ENCODE data around the gene MALRD1. TPM values are rescaled to one million over a fixed set of nuclear protein-coding genes. Genes with fewer than 3 reads are reported as not detected.

The MALRD1 gene
- total RNA-seq, 1 experiment from 2014 or later: 0.69 TPM

DNA sequence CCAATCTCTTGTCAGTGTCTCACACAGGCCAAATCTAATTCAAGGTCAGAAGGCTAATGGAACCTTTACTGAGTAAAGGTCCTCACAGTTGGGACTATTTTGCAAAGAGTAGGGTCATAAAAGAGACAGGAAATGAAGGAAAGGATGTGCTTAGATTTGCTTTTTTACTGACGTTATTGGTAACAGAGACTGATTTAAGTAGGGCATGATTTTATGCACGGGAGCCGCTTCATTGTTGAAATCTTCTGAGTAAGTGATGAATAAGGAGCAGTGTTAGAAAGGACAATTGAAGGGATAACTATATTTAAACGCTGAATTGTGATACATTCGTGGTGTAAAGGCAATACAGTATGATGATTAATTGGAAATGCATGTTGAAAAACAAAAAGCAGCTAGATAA lies 261.5 kb downstream of the MALRD1 start:
- Histone ChIP-seq H3K4me3 (ENCODE audit: insufficient read depth, low read depth, low read length) (no peak overlapping the region), H3K27me3 (ENCODE audit: control insufficient read depth, insufficient read depth, low read length) (no peaks in the 10 kb centered on the region), H3K36me3 (replicated peaks; ENCODE audit: control insufficient read depth, insufficient read depth, low read length) (no peaks in the 10 kb centered on the region)
- DNase-seq: no peak

DNA sequence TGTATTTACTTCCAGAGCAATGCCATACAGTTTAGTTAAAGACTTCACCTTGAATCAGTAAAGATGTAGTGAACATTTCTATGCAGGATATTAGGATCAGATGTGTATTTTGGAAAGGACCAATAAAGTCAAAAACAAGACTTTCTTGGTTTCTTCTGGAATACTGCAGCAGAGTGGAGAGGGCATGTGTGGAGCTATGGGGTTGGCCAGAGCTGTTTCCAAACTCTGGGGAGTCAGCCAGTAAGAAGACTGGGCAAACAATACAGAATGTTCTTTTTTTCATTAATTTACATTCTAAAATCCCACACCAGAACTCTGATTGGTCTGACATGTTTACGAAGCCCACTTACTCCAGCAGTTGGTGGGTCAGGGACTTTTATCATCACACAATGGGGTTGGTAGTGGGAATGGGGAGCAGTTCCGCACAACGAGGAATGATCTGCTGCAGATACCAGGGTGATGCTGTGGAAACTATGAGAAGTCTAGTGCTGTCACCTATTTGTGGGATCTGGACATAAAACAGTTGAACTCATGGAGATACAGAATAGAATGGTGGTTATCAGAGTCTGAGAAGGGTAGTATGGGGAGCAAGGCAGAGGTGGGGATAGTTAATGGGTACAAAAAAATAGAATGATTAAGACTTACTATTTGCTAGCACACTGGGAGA lies 267.7 kb downstream of the MALRD1 start:
- Histone ChIP-seq H3K36me3 (replicated peaks; ENCODE audit: control insufficient read depth, insufficient read depth, low read length) (no peaks in the 10 kb centered on the region), H3K27me3 (ENCODE audit: control insufficient read depth, insufficient read depth, low read length) (no peaks in the 10 kb centered on the region), H3K4me3 (ENCODE audit: insufficient read depth, low read depth, low read length) (no peak overlapping the region)
- DNase-seq: no peak

DNA sequence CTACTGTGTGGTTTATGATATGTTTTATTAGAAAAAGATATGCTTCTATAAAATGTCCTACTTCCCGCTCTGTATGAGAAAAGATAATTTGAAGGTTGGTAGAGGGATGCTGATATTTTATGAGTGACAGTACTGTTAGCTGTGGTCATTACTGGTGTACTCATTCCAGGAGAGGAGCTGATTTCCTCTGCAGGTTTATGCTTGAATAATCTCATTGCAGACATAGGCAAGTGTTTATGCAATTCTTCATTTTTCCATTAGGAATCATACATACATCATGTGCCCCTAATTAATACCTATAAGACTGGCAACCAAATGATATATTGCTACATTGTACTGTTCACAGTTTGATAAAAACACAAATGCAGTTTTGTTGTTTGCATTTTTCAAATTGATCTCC lies 269.4 kb downstream of the MALRD1 start:
- Histone ChIP-seq H3K27me3 (ENCODE audit: control insufficient read depth, insufficient read depth, low read length) (no peaks in the 10 kb centered on the region), H3K36me3 (replicated peaks; ENCODE audit: control insufficient read depth, insufficient read depth, low read length) (no peaks in the 10 kb centered on the region), H3K4me3 (ENCODE audit: insufficient read depth, low read depth, low read length) (no peak overlapping the region)
- no peak for DNase-seq

DNA sequence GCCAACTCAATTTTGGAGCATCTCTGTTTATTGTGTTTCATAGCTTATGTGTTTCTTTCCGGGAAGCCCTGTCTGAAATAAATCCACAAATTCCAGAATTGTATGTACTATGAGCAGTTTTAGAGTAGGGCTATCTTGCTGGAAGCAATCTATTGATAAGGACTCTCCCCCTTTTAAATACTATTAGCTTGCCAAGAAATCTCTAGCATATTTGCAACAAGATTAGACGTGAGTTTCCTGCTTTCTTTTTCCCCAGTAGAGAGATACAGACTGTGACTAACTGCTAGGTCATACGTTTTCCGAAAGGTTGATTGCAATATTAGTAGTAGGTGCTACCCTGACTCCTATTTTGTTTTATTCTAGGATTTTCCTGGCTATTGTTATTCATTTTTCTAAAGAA lies 277.0 kb downstream of the MALRD1 start:
- DNase-seq: no peak
- no peaks in the 10 kb centered on the region for H3K36me3 ChIP-seq (replicated peaks; ENCODE audit: control insufficient read depth, insufficient read depth, low read length)
- H3K27me3 ChIP-seq (ENCODE audit: control insufficient read depth, insufficient read depth, low read length): no peaks in the 10 kb centered on the region
- no peak overlapping the region for H3K4me3 ChIP-seq (ENCODE audit: insufficient read depth, low read depth, low read length)

DNA sequence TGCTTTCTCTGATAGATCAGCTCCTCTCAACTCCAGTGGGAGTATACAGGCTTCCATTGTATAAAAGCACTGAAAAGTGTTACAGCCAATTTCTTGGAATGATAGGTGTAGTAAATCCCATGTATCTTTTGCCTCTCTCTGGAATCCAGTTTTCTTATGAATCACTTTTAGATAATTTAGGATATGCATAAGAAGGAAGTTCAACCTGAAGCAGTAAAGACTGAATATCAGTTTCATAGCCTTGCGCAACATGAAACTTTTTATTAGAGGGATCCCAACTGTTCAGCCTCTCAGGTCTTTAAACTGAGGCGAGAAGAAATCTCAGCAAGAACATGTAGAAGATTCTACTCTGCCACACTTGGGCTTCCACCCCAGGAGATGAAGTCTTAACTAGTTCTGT lies 280.0 kb downstream of the MALRD1 start:
- Histone ChIP-seq H3K36me3 (replicated peaks; ENCODE audit: control insufficient read depth, insufficient read depth, low read length) (no peaks in the 10 kb centered on the region), H3K4me3 (ENCODE audit: insufficient read depth, low read depth, low read length) (no peak overlapping the region), H3K27me3 (ENCODE audit: control insufficient read depth, insufficient read depth, low read length) (no peaks in the 10 kb centered on the region)
- DNase-seq: no peak

DNA sequence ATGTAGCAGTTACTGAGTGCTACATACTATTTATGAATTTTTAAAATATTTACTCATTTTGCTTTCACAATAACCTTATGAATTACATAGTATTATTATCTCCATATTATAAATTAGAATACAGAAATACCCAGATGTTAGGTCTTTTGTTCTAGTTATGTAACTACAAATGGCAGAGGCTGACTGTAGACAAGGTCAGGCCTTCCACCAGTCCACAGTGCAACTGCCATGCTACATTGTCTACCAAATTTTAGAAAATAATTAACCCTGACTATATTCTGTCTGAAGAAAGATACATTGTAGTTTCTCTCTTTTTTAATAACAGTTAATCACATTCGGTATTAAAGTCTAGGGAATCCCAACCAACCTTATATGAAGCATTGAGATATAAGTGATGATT lies 280.9 kb downstream of the MALRD1 start:
- no peak for DNase-seq
- no peaks in the 10 kb centered on the region for H3K36me3 ChIP-seq (replicated peaks; ENCODE audit: control insufficient read depth, insufficient read depth, low read length)
- no peaks in the 10 kb centered on the region for H3K27me3 ChIP-seq (ENCODE audit: control insufficient read depth, insufficient read depth, low read length)
- no peak overlapping the region for H3K4me3 ChIP-seq (ENCODE audit: insufficient read depth, low read depth, low read length)

DNA sequence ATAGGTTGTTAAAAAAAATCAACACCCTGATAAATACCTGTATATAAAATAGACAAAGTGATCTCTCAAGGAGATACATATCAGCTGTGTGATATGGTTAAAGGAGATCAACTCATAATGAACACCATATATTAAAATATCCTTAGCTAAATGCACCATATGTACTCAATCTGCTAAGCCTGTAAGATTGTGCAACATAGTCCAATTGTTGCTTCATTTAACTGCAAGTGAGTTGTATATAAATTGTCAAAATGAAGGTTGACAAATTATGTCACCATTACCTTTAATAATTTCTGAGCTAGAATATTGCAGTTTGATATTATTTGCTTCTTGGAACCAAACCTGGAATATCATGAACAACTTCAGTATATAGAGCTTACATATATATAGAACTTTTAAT lies 283.7 kb downstream of the MALRD1 start:
- H3K36me3 ChIP-seq (replicated peaks; ENCODE audit: control insufficient read depth, insufficient read depth, low read length): no peaks in the 10 kb centered on the region
- no peak for DNase-seq
- no peak overlapping the region for H3K4me3 ChIP-seq (ENCODE audit: insufficient read depth, low read depth, low read length)
- H3K27me3 ChIP-seq (ENCODE audit: control insufficient read depth, insufficient read depth, low read length): no peaks in the 10 kb centered on the region

DNA sequence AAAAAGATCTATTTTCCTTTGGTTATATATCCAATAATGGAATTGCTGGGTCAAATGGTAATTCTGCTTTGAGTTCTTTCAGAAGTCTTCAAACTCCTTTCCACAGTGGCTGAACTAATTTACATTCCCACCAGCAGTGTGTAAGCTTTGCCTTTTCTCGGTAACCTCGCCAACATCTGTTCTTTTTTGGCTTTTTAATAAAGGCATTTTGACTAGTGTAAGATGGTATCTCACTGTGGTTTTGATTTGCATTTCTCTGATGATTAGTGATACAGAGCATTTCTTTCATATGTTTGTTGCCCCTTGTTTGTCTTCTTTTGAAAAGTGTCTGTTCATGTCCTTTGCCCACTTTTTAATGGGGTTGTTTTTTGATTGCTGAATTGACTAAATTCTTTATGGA lies 285.0 kb downstream of the MALRD1 start:
- DNase-seq: no peak
- no peaks in the 10 kb centered on the region for H3K27me3 ChIP-seq (ENCODE audit: control insufficient read depth, insufficient read depth, low read length)

DNA sequence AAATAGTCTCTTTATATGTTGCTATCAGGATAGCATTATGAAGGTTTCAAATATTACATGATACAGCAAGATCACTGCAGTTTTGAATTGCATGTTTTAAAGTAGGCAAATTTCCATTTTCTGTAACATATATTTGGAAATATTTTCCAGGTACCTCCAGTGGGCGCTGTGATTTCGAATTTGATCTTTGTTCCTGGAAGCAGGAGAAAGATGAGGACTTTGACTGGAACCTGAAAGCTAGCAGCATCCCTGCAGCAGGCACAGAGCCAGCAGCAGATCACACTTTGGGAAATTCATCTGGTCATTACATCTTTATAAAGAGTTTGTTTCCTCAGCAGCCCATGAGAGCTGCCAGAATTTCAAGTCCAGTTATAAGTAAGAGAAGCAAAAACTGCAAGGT lies 299.0 kb downstream of the MALRD1 start:
- DNase-seq: no peak
- Histone ChIP-seq H3K27me3 (ENCODE audit: control insufficient read depth, insufficient read depth, low read length) (no peaks in the 10 kb centered on the region), H3K36me3 (replicated peaks; ENCODE audit: control insufficient read depth, insufficient read depth, low read length) (no peaks in the 10 kb centered on the region), H3K4me3 (ENCODE audit: insufficient read depth, low read depth, low read length) (no peak overlapping the region)

More for the DNA sequence above, 285.0 kb downstream of the MALRD1 start:
- Histone ChIP-seq H3K4me3 (ENCODE audit: insufficient read depth, low read depth, low read length) (no peak overlapping the region), H3K36me3 (replicated peaks; ENCODE audit: control insufficient read depth, insufficient read depth, low read length) (no peaks in the 10 kb centered on the region)

DNA sequence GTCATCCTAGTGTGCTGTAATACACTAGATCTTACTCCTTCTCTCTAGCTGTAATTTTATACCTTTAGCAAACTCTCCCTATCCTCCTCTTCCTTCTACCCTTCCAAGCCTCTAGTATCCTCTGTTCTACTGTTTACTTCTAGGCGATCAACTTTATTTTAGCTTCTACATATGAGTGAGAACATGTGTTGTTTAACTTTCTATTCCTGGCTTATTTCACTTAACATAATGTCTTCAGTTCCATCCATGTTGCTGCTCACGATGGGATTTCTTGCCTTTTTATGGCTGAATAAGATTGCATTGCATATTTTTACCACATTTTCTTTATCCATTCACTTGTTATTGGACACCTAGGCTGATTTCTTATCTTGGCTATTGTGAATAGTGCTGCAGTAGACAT lies 318.6 kb downstream of the MALRD1 start:
- no peaks in the 10 kb centered on the region for H3K36me3 ChIP-seq (replicated peaks; ENCODE audit: control insufficient read depth, insufficient read depth, low read length)
- H3K27me3 ChIP-seq (ENCODE audit: control insufficient read depth, insufficient read depth, low read length): no peaks in the 10 kb centered on the region
- no peak for DNase-seq
- H3K4me3 ChIP-seq (ENCODE audit: insufficient read depth, low read depth, low read length): no peak overlapping the region

DNA sequence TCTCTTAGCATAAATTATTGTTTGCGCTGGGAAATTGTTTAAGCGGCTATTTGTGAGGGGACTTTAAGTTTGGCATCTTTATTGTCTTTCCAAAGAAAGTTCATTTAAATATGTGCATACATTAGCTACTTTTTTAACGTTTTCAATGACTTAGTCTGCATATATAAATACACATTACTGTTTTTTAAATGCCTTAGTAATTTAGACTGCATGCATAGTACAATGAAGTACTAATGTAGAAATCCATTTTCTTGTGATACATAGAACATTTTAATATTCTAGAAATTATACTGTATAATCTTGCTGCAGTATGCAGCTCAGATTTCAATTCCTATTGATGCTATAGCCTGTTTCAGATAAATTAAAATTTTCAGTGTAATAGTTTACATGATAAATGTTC lies 325.4 kb downstream of the MALRD1 start:
- H3K36me3 ChIP-seq (replicated peaks; ENCODE audit: control insufficient read depth, insufficient read depth, low read length): no peaks in the 10 kb centered on the region
- H3K27me3 ChIP-seq (ENCODE audit: control insufficient read depth, insufficient read depth, low read length): no peaks in the 10 kb centered on the region
- H3K4me3 ChIP-seq (ENCODE audit: insufficient read depth, low read depth, low read length): no peak overlapping the region
- no peak for DNase-seq

DNA sequence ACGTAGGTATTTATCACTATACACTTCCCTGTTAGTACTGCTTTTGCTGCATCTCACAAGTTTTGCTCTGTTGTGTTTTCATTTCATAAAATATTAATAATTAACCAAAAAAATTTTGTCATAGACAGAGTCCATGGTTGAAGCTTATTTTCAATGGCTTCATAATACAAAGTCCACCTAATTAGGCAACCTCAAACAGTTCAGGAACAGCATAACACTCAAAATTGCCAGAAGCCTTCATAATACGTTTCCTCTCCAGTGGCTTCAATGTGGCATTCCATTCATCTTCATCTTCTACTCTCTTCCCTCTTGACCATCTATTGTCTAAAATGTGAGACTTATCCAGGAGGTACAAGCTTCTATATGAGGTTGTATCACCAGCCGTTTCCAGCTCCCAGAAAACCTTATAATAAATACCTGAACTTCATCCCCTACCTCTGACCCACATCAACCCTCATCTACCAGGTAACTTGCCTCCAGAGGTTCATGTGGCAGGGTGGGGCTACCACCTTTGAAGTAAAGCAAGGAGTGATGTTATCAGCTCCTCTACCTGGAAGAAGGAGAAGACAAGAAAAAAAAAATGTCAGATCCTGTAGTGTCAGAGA lies 337.3 kb downstream of the MALRD1 start:
- no peaks in the 10 kb centered on the region for H3K36me3 ChIP-seq (replicated peaks; ENCODE audit: control insufficient read depth, insufficient read depth, low read length)
- no peak for DNase-seq
- no peak overlapping the region for H3K4me3 ChIP-seq (ENCODE audit: insufficient read depth, low read depth, low read length)
- H3K27me3 ChIP-seq (ENCODE audit: control insufficient read depth, insufficient read depth, low read length): no peaks in the 10 kb centered on the region

DNA sequence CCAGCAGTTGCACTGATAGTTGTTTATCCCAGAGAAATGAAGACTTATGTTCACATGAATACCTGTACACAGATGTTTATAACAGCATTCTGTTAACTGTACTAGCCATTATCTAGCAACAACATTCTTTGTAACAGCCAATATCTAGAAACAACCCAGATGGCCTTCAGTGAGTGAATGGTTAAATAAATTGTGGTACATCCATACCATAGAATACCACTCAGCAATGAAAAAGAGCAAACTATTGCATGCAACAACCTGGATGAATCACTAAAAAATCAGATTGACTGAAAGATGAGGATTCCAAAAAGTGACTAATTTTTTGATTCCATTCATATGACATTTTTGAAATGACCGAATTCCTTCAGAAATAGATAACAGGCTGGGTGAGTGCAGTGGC lies 360.3 kb downstream of the MALRD1 start:
- no peaks in the 10 kb centered on the region for H3K36me3 ChIP-seq (replicated peaks; ENCODE audit: control insufficient read depth, insufficient read depth, low read length)
- no peaks in the 10 kb centered on the region for H3K27me3 ChIP-seq (ENCODE audit: control insufficient read depth, insufficient read depth, low read length)
- no peak overlapping the region for H3K4me3 ChIP-seq (ENCODE audit: insufficient read depth, low read depth, low read length)
- no peak for DNase-seq

DNA sequence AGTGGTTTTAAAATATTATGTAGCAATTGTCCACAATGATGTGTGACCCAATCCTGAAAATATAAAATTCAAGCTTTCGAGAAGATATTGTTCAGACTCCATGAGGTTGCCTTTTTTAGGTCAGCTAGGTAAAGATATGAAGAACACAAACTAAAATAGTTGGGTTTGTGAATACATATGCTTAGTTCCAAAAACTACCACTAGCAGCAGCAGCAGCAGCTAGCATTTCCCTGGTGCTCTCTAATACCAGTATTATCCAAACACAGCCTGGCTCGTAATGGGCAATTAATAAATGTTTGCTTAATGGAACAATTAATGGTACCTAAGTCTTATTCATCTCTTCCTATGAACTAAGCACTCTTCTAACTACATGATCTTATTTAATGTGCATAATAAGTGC lies 362.5 kb downstream of the MALRD1 start:
- no peak for DNase-seq
- H3K36me3 ChIP-seq (replicated peaks; ENCODE audit: control insufficient read depth, insufficient read depth, low read length): no peaks in the 10 kb centered on the region
- H3K4me3 ChIP-seq (ENCODE audit: insufficient read depth, low read depth, low read length): no peak overlapping the region
- H3K27me3 ChIP-seq (ENCODE audit: control insufficient read depth, insufficient read depth, low read length): no peaks in the 10 kb centered on the region

DNA sequence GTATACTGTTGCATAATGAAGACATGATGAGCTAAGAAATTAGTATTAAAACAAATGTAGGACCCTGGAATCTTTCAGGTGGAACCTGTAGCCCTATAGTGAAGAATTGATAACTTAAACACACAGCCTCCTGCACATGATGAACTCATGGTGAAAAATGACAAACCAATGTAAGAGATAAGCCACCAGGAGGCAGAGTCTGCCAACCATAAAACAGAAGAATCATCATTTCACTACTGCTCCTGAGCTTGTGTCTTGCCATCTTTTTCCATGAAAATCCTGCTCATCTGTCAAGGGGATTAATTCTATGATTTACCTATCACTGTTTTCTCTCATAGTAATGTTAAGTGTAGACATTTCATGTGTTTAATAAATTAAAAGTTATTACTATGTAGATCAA lies 363.9 kb downstream of the MALRD1 start:
- Histone ChIP-seq H3K4me3 (ENCODE audit: insufficient read depth, low read depth, low read length) (no peak overlapping the region), H3K36me3 (replicated peaks; ENCODE audit: control insufficient read depth, insufficient read depth, low read length) (no peaks in the 10 kb centered on the region), H3K27me3 (ENCODE audit: control insufficient read depth, insufficient read depth, low read length) (no peaks in the 10 kb centered on the region)
- peak; percentile 0 for DNase-seq

DNA sequence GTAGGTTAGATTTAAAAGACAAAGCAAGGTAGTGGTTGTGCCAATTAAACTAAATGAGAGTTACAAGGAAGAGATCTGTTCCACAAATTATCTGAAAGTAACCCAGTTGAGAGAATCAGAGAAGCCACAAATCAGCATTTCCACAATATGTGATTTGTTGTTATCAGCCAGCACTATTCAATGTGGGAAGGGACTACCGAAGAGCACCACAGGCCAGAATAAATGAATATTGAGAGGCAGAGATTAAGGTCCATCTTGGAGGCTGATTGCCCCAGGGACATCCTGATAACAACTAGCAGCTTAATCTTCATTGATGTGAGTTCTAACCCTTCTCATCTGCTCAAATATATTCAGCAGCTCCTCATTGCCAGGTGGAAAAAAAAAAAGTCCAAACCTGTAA lies 367.6 kb downstream of the MALRD1 start:
- Histone ChIP-seq H3K36me3 (replicated peaks; ENCODE audit: control insufficient read depth, insufficient read depth, low read length) (no peaks in the 10 kb centered on the region), H3K4me3 (ENCODE audit: insufficient read depth, low read depth, low read length) (no peak overlapping the region), H3K27me3 (ENCODE audit: control insufficient read depth, insufficient read depth, low read length) (no peaks in the 10 kb centered on the region)
- no peak for DNase-seq
